HepG2 (cell line): ENCODE data around the gene DUOXA2. TPM values are rescaled to one million over a fixed set of nuclear protein-coding genes. Genes with fewer than 3 reads are reported as not detected.

Experiments
- ATAC-seq: fragments of 200-7000 bp; cut with Tn5 transposase; 3 replicates; pipeline ENCODE4 v1.9.1; 2020; ENCODE audit warnings: mild to moderate bottlenecking, moderate library complexity
- BruUV-seq: library from RNA; stranded (reverse); fragments of 400-500 nt; replicated peaks from 2 replicates; lab custom pipeline; 2021; lab: Mats Ljungman, UMichigan
- CTCF ChIA-PET: fragments of 300-600 bp; formaldehyde crosslinking; extraction: SDS; loops from one replicate; lab custom pipeline; 2021; ENCODE audit warnings: low total read pairs, inconsistent platforms, low intra/inter-chr PET ratio; lab: Yijun Ruan, JAX
- POLR2A ChIA-PET: fragments of 350-600 bp; sonication (Branson Sonifier 250); formaldehyde crosslinking; loops from one replicate; lab custom pipeline; 2020; ENCODE audit warnings: antibody characterized with exemption, inconsistent platforms; lab: Yijun Ruan, JAX
- DNase-seq: peaks from one replicate; pipeline ENCODE4 v3.0.0-alpha.2; 2015; ENCODE audit warnings: low spot score
- FAIRE-seq: peaks from 3 replicates; lab custom pipeline; 2011; peaks lifted over from hg19 to GRCh38; lab: Jason Lieb, UNC
- H2AFZ ChIP-seq: one replicate; pipeline ENCODE4 v1.6.1; 2011; ENCODE audit warnings: low read length, inconsistent platforms
- H3K27ac ChIP-seq: fragments of 300-600 bp; 3 replicates; pipeline ENCODE4 v1.8.0; 2011; ENCODE audit warnings: mixed run types, mild to moderate bottlenecking, mixed read lengths, low read length, inconsistent platforms; ENCODE audit not compliant: insufficient read depth; ENCODE audit errors: extremely low read length
- H3K27me3 ChIP-seq, 2 experiments: fragments of 200-600 bp in 1 of 2; 2 replicates in 1 of 2; 3 replicates in 1 of 2; pipeline versions ENCODE4 v1.6.0 to v1.8.0; 2011; ENCODE audit warnings: low read length in 2 of 2, mild to moderate bottlenecking in 2 of 2, moderate library complexity in 2 of 2, inconsistent platforms in 1 of 2; ENCODE audit not compliant: insufficient read depth in 2 of 2, control insufficient read depth in 1 of 2
- H3K36me3 ChIP-seq, 2 experiments: fragments of 200-600 bp in 1 of 2; replicated peaks in 1 of 2; 2 replicates in 1 of 2; 3 replicates in 1 of 2; pipeline versions ENCODE4 v1.5.1 to v1.8.0; 2011; ENCODE audit warnings: low read length in 2 of 2, inconsistent platforms in 1 of 2; ENCODE audit not compliant: insufficient read depth in 2 of 2, control insufficient read depth in 1 of 2
- H3K4me1 ChIP-seq: 2 replicates; pipeline ENCODE4 v1.5.1; 2012; ENCODE audit warnings: low read length, inconsistent platforms; ENCODE audit not compliant: insufficient read depth
- H3K4me2 ChIP-seq: 2 replicates; pipeline ENCODE4 v1.6.0; 2011; ENCODE audit warnings: low read depth, low read length, inconsistent platforms
- H3K4me3 ChIP-seq, 3 experiments: fragments of 200-600 bp in 1 of 3; sonication (generic), shearing (Covaris generic) in 1 of 3; replicated peaks in 1 of 3; 2 replicates each; pipeline ENCODE4 v1.5.1; 2011 to 2016; ENCODE audit warnings: low read length in 3 of 3, inconsistent platforms in 2 of 3, low read depth in 2 of 3, mild to moderate bottlenecking in 2 of 3, control low read depth in 1 of 3, mixed read lengths in 1 of 3; ENCODE audit not compliant: insufficient read depth in 1 of 3
- H3K79me2 ChIP-seq: one replicate; pipeline ENCODE4 v1.6.1; 2011; ENCODE audit warnings: low read length, inconsistent platforms; ENCODE audit not compliant: insufficient read depth
- H3K9ac ChIP-seq: 2 replicates; pipeline ENCODE4 v1.6.0; 2011; ENCODE audit warnings: mild to moderate bottlenecking, low read depth, low read length, inconsistent platforms; ENCODE audit not compliant: insufficient read depth
- H3K9me3 ChIP-seq: 2 replicates; pipeline ENCODE4 v1.5.1; 2012; ENCODE audit warnings: mild to moderate bottlenecking, low read length
- H4K20me1 ChIP-seq: 2 replicates; pipeline ENCODE4 v1.6.0; 2011; ENCODE audit warnings: inconsistent platforms, mild to moderate bottlenecking, low read length, moderate library complexity; ENCODE audit not compliant: insufficient read depth
- DMAP1 ChIP-seq: IDR thresholded peaks from 2 replicates; pipeline ENCODE4 v1.6.1; 2016
- E2F2 ChIP-seq: sonication (generic); formaldehyde crosslinking; IDR thresholded peaks from 2 replicates; pipeline ENCODE4 v1.4.0; 2020; ENCODE audit warnings: missing genetic modification reagents, borderline replicate concordance
- ESRRA ChIP-seq: sonication (generic); formaldehyde crosslinking; IDR thresholded peaks from 2 replicates; pipeline ENCODE4 v1.5.1; 2020; ENCODE audit warnings: mild to moderate bottlenecking, low read depth, missing genetic modification reagents
- KDM2A ChIP-seq: sonication (generic); formaldehyde crosslinking; IDR thresholded peaks from 2 replicates; pipeline ENCODE4 v1.4.0; 2020; ENCODE audit warnings: low read depth, missing genetic modification reagents, borderline replicate concordance
- KLF16 ChIP-seq, 2 experiments: sonication (generic) in 1 of 2; formaldehyde crosslinking in 1 of 2; IDR thresholded peaks; 2 replicates each; pipeline versions ENCODE4 v1.6.1 to v1.8.0; 2016 to 2023; ENCODE audit warnings: missing genetic modification reagents in 2 of 2, missing compliant biosample characterization in 1 of 2
- MIXL1 ChIP-seq: IDR thresholded peaks from 2 replicates; pipeline ENCODE4 v1.6.1; 2016
- PRMT3 ChIP-seq: sonication (generic); formaldehyde crosslinking; IDR thresholded peaks from 2 replicates; pipeline ENCODE4 v1.8.1; 2022; ENCODE audit warnings: low read depth, mild to moderate bottlenecking, moderate library complexity, missing genetic modification reagents, borderline replicate concordance
- RXRA ChIP-seq: sonication (generic); formaldehyde crosslinking; IDR thresholded peaks from 2 replicates; pipeline ENCODE4 v1.5.1; 2020; ENCODE audit warnings: missing genetic modification reagents
- ZKSCAN1 ChIP-seq: fragments of 150-350 bp; IDR thresholded peaks from 2 replicates; pipeline ENCODE4 v1.6.1; 2014; ENCODE audit warnings: low read length
- ZNF235 ChIP-seq: sonication (generic); formaldehyde crosslinking; IDR thresholded peaks from 2 replicates; pipeline ENCODE4 v1.8.1; 2023; ENCODE audit warnings: mild to moderate bottlenecking, missing genetic modification reagents, borderline replicate concordance
- ZNF24 ChIP-seq: fragments of 450-650 bp; IDR thresholded peaks from 2 replicates; pipeline ENCODE4 v1.6.1; 2017; ENCODE audit warnings: antibody characterized with exemption, mild to moderate bottlenecking
- ZNF274 ChIP-seq: sonication (generic); formaldehyde crosslinking; IDR thresholded peaks from 2 replicates; pipeline ENCODE4 v1.5.1; 2020; ENCODE audit warnings: mild to moderate bottlenecking, missing genetic modification reagents
- WGBS: methylation state at CpG from one replicate; pipeline ENCODE4 v1.1.6; 2017; ENCODE audit warnings: low lambda C conversion rate; 5-methylcytosine and 5-hydroxymethylcytosine counted together
- in situ Hi-C: cut with HindIII; loops from 2 replicates; pipeline ENCODE4 v1.10.0; 2017; ENCODE audit warnings: low pct_unique_long_range_greater_than_20kb; ENCODE audit not compliant: extremely low pct_ligation_motif_present
- intact Hi-C: fragments of 100-400 bp; cut with micrococcal nuclease; formaldehyde crosslinking; loops from one replicate; pipeline ENCODE4 v1.10.0; 2022; ENCODE audit not compliant: unreplicated experiment
- polyA plus RNA-seq, 8 experiments: library from polyadenylated mRNA; depleted of rRNA in 3 of 8; stranded (reverse) in 7 of 8; unstranded in 1 of 8; fragments of >200 nt; fragmentation: Illumina TruSeq in 4 of 8; extraction: Trizol in 4 of 8; gene quantifications; 2 replicates each; pipeline versions ENCODE4 v1.2.1 to v1.2.3, GENCODE V29; 2011 to 2016; ENCODE audit warnings: low read depth in 4 of 8, missing spikeins in 1 of 8, mixed read lengths in 1 of 8; ENCODE audit not compliant: insufficient read depth in 1 of 8
- total RNA-seq, 5 experiments: library from RNA; depleted of rRNA; stranded (reverse); fragments of >200 nt; fragmentation: Illumina TruSeq; extraction: Trizol; gene quantifications; 2 replicates each; pipeline ENCODE4 v1.2.3, GENCODE V29; 2016; ENCODE audit warnings: low read depth in 1 of 5
- TF ChIP-seq, protein P1 (sequence below): sonication (generic); formaldehyde crosslinking; IDR thresholded peaks from 2 replicates; pipeline ENCODE4 v1.5.0; 2020; ENCODE audit warnings: missing genetic modification reagents

Gene DUOXA2
- total and polyA plus RNA-seq, 2 of the 13 experiments (the other 11 are each of a cell fraction or from before 2014, with no cell fraction given) = 0.32 TPM; not detected in 1

GRCh38 chr15:45118131-45118588 is 4.0 kb downstream of the DUOXA2 start (continued):
- TF ChIP-seq, protein P1, sequence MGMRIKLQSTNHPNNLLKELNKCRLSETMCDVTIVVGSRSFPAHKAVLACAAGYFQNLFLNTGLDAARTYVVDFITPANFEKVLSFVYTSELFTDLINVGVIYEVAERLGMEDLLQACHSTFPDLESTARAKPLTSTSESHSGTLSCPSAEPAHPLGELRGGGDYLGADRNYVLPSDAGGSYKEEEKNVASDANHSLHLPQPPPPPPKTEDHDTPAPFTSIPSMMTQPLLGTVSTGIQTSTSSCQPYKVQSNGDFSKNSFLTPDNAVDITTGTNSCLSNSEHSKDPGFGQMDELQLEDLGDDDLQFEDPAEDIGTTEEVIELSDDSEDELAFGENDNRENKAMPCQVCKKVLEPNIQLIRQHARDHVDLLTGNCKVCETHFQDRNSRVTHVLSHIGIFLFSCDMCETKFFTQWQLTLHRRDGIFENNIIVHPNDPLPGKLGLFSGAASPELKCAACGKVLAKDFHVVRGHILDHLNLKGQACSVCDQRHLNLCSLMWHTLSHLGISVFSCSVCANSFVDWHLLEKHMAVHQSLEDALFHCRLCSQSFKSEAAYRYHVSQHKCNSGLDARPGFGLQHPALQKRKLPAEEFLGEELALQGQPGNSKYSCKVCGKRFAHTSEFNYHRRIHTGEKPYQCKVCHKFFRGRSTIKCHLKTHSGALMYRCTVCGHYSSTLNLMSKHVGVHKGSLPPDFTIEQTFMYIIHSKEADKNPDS (CRISPR knock-in tag) = no peak
- TF ChIP-seq ZNF274 (0 out of 2 replicates have a peak, but pooled peaks have one; percentile 18), PRMT3 (no peak), E2F2 (CRISPR knock-in tag) (no peak), KLF16 (CRISPR knock-in tag; IDR thresholded peaks at IDR 0.05) (peak in 1 of 2 experiments; percentile 77; a peak in 2 of 4 replicates), ZNF235 (CRISPR knock-in tag) (no peak)
- TF ChIP-seq, all 625 proteins: peak for 109

- intact Hi-C loops = loop anchor here (1.0 to 2.0 kb wide), 2 partner anchors 82 to 151 kb away; no protein-coding TSS in a partner anchor
- CTCF ChIA-PET = interaction anchor here (1.3 to 1.9 kb wide), 4 partner anchors 13 to 82 kb away, joined by 3 to 5 read pairs (median 4); no protein-coding TSS in a partner anchor
These were observed 4.9 kb downstream of the DUOXA2 start for GRCh38 chr15:45118996-45119395.

More at GRCh38 chr15:45118996-45119395, 4.9 kb downstream of the DUOXA2 start:
- POLR2A ChIA-PET = no interaction called here
- DNase-seq = no peak
- no peaks in the 10 kb centered on the region for H3K36me3 ChIP-seq
- no TSS peak for BruUV-seq
- peaks cover 19% of the 10 kb centered on the region for H3K4me1 ChIP-seq
- no peak overlapping the region for H3K27ac ChIP-seq
- WGBS = 55% methylated on average over 5 of the region's 5 CpGs
- H4K20me1 ChIP-seq = no peaks in the 10 kb centered on the region
- no peak overlapping the region for H3K9ac ChIP-seq
- H3K4me2 ChIP-seq = no peak overlapping the region
- no peaks in the 10 kb centered on the region for H3K79me2 ChIP-seq
- no peak overlapping the region for H3K4me3 ChIP-seq
- in situ Hi-C loops = no loop called here
- no peak for FAIRE-seq
- ATAC-seq = no peak
- no peak overlapping the region for H2AFZ ChIP-seq
- TF ChIP-seq RXRA (CRISPR knock-in tag) (no peak), ZNF24 (no peak), DMAP1 (CRISPR knock-in tag) (no peak), ESRRA (CRISPR knock-in tag) (no peak), ZKSCAN1 (no peak), MIXL1 (CRISPR knock-in tag) (no peak), KDM2A (no peak)
- peaks cover 4 to 27% of the 10 kb centered on the region in 2 experiments for H3K27me3 ChIP-seq
- no peaks in the 10 kb centered on the region for H3K9me3 ChIP-seq
